ENCODE results near the gene HNF1B.

The HNF1B gene

DNA sequence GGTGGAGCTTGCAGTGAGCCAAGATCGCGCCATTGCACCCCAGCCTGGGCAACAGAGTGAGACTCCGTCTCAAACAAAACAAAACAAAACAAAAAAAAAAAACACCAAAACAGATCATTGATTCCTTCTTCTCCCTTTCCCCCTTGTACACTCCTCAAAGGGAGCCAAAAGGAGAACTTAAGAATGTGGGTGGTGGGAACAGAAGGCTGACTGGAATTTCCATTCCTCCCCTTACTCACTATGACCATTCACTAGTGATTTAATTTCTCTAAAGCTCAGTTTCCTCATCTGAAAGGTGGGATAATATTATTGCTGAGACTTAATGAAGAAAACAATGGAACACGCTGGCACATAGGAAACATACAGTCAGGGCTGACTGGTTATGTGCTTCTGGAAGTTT is 17.1 kb upstream of the HNF1B start:
- DNase-seq (ENCODE audit: low read depth in 2 of 2) = no peak

DNA sequence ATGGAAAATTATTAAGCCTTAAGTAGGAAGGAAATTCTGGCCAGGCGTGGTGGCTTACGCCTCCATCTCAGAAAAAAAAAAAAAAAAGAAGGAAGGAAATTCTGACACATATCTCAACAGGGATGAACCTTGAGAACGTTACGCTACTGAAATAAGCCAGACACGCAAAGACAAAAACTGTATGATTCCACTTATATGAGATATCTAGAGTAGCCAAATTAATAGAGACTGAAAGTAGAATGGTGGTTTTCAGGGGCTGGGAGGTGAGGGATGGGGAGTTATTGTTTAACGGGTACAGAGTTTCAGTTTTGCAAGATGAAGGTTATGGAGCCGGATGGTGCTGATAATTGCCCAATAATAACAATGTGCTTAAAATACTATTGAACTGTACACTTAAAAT is 16.2 kb upstream of the HNF1B start:
- DNase-seq (ENCODE audit: low read depth in 2 of 2) = no peak

DNA sequence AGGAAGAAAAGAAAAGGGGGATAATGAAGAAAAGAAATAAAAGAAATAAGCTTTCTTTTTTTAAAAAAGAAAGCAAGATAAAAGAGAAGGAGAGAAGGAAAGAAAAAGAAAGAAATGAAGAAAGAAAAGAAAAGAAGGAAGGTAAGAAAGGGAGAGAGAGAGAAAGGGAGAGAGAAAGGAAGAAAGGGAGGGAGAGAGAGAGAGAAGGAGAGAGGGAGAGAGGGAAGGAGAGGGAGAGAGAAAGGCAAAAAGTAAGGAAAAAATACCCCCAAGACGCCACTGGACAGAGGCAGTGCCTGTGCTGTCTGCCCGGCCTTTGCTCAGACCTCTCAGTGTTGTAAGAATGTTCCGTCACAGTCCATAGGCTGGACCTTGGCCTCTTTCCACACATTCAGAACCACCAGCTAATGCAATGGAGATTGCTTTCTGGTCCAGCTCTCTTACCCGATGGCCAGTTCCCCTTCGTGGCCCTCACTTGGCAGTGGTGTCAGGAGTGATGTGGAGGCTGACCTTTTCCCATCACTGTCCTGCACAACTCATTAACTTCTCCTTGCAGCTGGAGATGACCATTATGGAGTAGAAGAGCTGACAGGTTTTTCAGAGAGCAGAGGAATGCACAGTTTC is 14.3 kb upstream of the HNF1B start:
- DNase-seq (ENCODE audit: low read depth in 2 of 2) = no peak

DNA sequence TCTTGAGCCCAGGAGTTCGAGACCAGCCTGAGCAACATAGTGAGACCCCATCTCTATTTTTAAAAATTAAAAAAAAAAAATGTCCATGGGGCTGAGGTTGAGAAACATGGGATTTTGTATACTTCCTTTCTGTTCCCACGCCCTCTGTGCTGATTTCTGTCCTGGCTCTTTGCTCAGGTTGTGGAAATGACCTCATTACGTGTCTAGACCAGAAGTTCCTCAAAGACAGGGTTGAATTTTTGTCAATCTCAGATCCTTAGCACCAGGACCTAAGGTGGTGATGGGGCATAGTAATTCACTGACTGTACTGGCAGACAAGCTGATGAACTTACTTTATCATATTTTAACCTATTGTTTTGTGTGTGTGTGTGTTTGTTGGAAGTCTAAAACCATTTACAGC is 11.2 kb upstream of the HNF1B start:
- no peak for DNase-seq (ENCODE audit: low read depth in 2 of 2)

GRCh38 chr17:37755455-37755854 is 10.6 kb upstream of the HNF1B start:
- no peak for DNase-seq (ENCODE audit: low read depth in 2 of 2)

GRCh38 chr17:37754363-37754762 is 9.5 kb upstream of the HNF1B start:
- DNase-seq (ENCODE audit: low read depth in 2 of 2) = no peak

DNA sequence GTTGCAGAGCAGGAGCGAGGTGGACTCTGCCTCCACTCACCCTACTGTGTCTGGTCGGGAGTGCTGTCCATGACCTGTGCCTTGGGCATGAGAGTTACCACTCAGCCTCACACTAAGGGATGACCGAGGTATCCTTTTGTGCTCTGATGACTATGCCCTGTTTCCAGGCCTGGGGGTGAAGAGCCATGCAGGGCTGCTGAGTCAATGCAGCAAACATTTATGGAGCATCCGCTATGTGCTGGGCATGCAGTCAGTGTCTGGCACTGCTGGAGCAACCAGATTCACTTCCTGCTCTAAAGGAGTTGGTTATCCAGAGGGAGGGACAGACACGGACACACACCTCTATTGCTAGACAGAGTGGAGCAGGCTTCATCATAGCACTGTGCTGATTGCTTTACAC is 7.6 kb upstream of the HNF1B start:
- no peak for DNase-seq (ENCODE audit: low read depth in 2 of 2)

GRCh38 chr17:37750768-37751475 is 6.1 kb upstream of the HNF1B start:
- no peak for DNase-seq (ENCODE audit: low read depth in 2 of 2)

DNA sequence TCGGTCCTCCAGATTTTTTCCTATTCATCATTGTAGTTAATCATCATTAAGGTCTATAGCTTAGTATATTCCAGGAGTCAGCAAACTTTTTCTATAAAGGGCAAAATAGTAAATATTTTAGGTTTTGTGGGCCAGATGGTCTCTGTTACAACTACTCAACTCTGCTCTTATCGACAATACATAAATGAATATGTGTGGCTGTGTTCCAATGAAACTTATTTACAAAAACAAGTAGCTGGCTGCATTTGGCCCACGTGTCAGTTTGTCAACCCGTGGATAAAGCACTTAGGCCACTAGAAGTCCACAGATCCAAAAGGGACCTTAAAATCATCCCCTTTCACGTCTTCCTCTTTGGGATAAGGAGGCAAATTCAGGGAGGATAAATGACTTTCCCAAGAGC is 5.4 kb upstream of the HNF1B start:
- DNase-seq (ENCODE audit: low read depth in 2 of 2) = no peak

DNA sequence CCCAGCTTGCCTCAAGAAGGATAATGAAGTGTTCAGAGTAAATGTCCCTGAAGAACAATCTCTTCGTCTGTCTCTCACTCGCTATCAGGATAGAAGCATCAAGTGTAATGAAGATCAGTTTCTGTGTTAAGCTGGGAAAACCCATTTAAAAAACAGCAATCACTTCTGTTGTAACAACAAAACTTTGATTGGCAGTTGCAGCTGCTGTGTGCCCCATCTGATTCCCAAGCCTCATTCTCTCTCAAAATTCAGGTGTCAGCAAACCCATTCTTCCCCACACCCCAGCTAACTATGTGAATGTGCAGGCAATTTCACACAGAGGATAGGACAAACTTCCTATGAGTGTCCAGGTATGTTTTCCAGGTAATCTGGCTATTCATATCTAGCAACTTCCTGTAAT is 2.4 kb upstream of the HNF1B start:
- DNase-seq (ENCODE audit: low read depth in 2 of 2) = no peak

DNA sequence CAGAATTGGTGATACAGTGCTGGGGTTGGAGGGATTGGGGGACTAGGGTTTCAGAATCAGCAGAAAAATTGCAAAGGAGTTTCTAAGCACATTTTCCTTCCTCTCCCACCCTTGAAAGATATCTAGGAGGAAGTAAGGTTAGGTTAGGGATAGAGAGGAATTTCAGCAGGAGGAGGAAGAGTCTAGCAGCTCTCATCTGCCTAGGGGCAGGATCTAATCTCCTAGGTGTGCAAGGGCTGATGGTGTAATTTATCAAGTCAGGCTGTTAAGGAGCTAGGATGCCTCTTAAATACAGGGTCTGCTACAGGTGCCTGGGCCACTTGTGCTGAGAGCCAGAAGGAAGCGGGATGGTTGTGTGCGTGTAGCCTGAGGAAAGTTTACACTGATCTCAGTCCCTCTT is 1.8 kb upstream of the HNF1B start:
- no peak for DNase-seq (ENCODE audit: low read depth in 2 of 2)

DNA sequence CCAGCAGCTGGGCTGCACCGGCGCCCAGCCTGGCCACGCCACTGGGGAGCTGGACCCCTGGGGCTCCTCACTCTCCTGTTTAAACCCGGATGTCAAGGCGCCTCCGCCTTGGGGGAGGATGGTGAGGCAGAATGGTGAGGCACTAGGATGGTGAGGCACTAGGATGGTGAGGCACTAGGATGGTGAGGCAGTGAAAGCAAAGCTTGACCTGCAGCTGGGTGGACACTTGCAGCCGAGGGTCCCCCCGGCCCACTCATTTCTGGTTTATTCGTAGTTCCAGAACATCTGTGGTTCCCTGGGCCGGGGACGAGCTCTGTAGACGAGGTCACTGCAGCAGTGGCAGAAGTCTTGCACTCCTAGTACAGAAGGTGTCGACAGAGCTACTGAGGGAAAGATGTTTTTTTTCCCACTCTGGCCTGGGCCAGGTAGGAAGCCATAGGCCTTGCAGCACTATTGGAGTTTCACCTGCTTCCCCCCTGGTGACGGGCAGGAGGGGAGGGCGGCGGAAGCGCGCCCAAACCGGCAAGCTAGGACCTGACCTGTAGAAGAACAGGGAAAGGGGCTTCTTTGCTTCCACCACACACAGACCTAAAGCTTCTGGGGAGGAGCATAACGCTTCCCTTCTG is 1.1 kb upstream of the HNF1B start:
- DNase-seq (ENCODE audit: low read depth in 2 of 2) = no peak

DNA sequence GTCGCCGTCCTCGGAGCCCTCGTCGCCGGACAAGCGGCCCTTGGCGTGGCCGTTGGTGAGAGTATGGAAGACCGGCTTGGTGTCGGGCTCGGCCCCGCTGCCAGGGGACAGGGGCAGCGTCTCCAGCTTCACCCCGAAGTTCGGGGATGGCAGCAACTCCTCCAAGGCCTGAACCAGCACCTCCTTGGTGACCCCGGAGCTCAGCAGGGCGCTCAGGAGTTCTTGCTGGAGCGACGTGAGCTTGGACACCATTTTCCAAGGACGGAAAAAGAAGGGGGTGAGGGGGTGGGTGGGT is 279 bp downstream of the HNF1B start:
- no peak for DNase-seq (ENCODE audit: low read depth in 2 of 2)

GRCh38 chr17:37743875-37744632 is 805 bp downstream of the HNF1B start:
- no peak for DNase-seq (ENCODE audit: low read depth in 2 of 2)

DNA sequence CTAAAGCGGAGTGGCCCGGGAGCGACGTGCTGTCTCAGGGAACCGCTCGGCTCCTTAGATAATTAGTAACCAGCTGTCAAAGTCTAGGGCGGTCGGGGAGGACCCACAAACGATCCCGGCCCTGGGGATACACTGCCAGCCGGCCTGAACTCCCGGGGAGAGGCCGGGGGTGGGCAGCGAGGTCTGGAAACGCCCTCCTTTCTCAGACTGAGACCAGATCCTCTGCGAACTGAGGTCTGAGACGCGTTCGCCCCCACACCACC is 1.3 kb downstream of the HNF1B start:
- DNase-seq (ENCODE audit: low read depth in 2 of 2) = no peak

DNA sequence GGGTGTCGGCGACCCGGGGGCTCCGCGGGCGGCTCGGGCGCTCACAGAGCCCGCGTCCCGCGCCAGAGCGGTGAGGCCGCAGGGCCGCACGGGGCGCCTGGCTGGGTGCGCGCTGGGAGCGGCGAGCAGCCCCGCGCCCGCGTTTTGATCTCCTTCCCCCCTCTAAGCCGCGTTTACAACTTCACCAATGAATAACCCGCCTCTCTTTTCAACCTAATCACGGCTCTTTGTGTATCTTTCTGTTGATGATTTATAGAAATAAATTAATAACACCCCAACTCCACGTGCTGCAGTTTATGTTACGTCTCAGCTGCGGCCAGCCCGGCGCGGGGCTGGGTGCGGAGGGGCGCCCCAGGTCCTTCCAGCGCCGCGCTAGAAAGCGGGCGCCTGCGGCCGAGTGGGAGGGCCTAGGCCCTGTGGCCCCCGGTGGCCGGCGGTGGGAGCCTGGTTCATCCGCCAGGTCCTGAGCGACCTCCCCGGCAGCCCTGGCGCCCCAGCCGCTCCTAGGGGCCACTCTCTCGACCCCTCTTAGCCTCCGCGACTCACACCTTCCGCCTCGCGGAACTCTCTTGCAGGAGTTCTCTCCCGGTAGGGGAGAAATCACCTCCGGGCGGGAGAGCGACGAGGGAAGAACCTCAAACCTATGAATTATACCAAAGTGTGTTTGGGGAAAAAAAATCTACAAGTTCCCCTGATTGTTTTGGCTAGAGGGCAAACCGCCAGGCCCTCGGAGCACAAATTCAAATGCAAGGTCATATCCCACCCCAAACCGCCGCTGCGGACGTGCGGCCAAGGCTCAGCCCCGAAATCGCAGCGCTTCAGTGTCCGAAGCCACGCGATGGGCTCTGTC is 1.9 kb downstream of the HNF1B start:
- DNase-seq (ENCODE audit: low read depth in 2 of 2) = no peak

DNA sequence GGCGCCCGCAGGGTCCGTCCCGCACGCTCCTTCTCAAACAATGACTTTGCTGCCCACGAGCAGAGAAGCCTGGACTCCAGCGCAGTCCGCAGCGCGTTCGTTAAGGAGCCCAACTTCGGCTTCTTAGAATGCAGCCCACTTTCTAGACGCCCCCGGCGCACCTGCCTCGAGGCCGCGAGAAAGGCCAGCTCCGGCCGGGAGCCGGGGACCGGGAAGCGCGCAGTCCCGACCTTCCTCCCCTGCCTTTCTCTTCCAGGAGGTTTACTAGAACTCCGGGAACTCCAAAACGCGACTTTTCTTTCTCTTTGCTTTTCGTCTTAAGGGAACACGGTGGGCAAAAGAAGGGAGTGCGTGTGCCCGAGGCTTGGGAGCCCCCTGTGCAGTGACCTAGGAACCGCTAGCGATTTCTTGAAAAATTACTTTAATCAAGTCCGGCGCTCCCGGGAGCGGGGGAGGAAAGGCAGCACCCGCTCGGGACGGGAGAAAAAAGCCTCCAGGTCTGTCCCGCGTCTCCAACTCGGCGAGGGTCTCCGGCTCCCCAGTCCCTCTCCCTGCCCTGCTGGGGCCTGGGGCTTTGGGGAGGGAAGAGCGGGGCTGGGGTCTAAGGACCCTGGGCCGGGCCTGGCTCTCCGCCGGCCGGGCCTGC is 2.6 kb downstream of the HNF1B start:
- no peak for DNase-seq (ENCODE audit: low read depth in 2 of 2)

DNA sequence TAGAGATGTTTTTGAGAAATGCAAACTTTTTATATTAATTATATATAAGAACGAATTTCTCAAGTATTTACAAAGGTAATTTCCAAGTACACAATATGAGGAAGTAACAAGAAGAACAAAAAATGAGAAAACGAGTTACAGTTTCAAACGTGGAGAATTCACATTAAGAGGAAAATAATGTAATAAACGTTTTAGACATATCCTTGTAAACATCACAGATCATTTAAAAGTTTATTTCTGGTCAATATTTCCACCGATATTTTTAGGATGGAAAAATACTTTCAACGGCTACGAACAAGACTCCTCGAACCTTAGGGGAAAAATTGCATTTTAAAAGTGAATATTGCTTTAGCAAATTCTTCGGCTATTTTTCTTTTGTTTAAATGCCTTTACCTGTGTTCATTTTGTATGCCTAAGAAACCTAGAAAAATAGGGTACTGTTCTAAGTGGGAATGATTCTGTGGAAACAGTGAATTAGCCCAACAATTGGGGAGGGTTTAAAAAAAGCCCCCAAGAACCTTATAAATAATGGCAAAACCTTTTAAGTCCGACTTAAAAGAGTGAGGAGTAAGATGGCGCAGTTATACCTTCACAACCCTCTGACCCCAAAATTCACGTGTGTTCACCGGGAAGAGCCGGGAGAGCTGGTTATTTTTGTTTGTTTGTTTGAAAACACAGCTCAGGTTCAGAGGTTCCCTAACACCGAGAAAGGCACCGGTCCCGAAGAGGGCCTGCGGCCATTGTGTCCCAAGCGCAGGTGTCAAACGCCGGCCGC is 3.3 kb downstream of the HNF1B start:
- no peak for DNase-seq (ENCODE audit: low read depth in 2 of 2)

DNA sequence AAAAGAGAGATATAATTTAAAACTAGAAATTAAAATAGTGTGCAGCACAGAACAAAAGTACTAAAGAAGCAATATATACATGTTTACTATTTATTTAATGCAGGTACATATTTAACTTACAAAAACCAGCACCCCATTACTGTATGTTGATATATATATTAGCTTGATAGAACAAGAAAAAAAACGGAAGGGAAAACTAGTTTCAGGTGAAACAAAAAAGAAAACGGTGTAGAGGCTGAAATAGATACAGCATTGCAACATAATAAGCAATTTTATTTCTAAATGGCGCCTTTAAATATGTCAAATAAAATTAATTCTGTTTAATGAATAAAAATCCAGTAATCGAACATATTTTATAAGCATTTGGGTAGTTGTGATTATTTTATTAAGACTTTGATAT is 3.9 kb downstream of the HNF1B start:
- no peak for DNase-seq (ENCODE audit: low read depth in 2 of 2)

GRCh38 chr17:37737971-37738370 is 6.9 kb downstream of the HNF1B start:
- no peak for DNase-seq (ENCODE audit: low read depth in 2 of 2)

DNA sequence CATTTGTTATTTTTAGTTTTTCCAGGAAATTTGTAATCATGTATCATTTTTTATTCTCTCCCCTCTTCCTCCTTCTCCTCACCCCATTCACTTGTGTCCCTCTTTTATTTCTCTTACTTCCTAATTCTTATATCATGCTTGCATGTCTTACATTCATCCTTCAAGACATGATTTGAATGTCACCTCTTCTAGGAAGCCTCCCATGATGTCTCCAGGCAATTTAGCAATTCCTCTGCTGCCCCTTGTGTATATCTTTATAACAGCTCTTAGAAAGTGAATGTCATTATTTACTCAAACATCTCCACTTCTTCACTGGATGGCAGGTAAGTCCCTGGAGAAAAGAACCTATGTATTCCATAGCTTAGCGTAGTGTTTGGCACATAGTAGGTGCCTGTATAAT is 7.8 kb downstream of the HNF1B start:
- DNase-seq (ENCODE audit: low read depth in 2 of 2) = no peak

Measured in stimulated activated CD8-positive, alpha-beta memory T cell treated with anti-CD3 and anti-CD28 coated beads, Interleukin-15, amount 100 ng/mL, for 4 hours (primary cell).